Endothelial cell of umbilical vein (primary cell): ENCODE data around the gene MAG.

Experiments used
- FOS ChIP-seq: IDR thresholded peaks from 2 replicates; pipeline ENCODE4 v1.6.1; 2011; ENCODE audit warnings: mild to moderate bottlenecking, low read length, moderate library complexity, borderline replicate concordance; ENCODE audit not compliant: insufficient read depth
- POLR2A ChIP-seq: IDR thresholded peaks from 2 replicates; pipeline ENCODE4 v1.6.1; 2012; ENCODE audit warnings: low read depth, mild to moderate bottlenecking, control low read depth, low read length
- POLR2AphosphoS5 ChIP-seq: IDR thresholded peaks from 2 replicates; pipeline ENCODE4 v1.6.1; 2012; ENCODE audit warnings: low read depth, mild to moderate bottlenecking, control low read depth, low read length, moderate library complexity; ENCODE audit not compliant: insufficient read depth
- TF ChIP-seq, protein P1 (sequence below), 2 donors: IDR thresholded peaks; 1 replicate in 1 of 2; 2 replicates in 1 of 2; pipeline ENCODE4 v1.5.1; 2011; ENCODE audit warnings: low read length in 2 of 2, mild to moderate bottlenecking in 2 of 2, moderate library complexity in 2 of 2, control low read depth in 1 of 2, inconsistent platforms in 1 of 2, low read depth in 1 of 2; ENCODE audit not compliant: insufficient read depth in 1 of 2; ENCODE audit errors: extremely low read depth in 1 of 2
- TF ChIP-seq, protein P2 (sequence below): IDR thresholded peaks from 2 replicates; pipeline ENCODE4 v1.6.1; 2011; ENCODE audit not compliant: insufficient read depth, insufficient read length

- TF ChIP-seq, protein P1, sequence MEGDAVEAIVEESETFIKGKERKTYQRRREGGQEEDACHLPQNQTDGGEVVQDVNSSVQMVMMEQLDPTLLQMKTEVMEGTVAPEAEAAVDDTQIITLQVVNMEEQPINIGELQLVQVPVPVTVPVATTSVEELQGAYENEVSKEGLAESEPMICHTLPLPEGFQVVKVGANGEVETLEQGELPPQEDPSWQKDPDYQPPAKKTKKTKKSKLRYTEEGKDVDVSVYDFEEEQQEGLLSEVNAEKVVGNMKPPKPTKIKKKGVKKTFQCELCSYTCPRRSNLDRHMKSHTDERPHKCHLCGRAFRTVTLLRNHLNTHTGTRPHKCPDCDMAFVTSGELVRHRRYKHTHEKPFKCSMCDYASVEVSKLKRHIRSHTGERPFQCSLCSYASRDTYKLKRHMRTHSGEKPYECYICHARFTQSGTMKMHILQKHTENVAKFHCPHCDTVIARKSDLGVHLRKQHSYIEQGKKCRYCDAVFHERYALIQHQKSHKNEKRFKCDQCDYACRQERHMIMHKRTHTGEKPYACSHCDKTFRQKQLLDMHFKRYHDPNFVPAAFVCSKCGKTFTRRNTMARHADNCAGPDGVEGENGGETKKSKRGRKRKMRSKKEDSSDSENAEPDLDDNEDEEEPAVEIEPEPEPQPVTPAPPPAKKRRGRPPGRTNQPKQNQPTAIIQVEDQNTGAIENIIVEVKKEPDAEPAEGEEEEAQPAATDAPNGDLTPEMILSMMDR (IDR thresholded peaks at IDR 0.05; ENCODE audit: extremely low read depth in 1 of 2, insufficient read depth in 1 of 2, low read depth in 1 of 2, low read length in 2 of 2), result no peak
- TF ChIP-seq POLR2AphosphoS5 (no peak), POLR2A (no peak), FOS (no peak)
- TF ChIP-seq, protein P2, sequence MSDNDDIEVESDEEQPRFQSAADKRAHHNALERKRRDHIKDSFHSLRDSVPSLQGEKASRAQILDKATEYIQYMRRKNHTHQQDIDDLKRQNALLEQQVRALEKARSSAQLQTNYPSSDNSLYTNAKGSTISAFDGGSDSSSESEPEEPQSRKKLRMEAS, result no peak
Observed at GRCh38 chr19:35351411-35352176, 59.6 kb downstream of the MAG start.
